AG09309 (cell line): ENCODE results near the gene MEGF6.

Source experiments
- DNase-seq: peaks from one replicate; pipeline ENCODE4 v3.0.0-alpha.2; 2010; ENCODE audit warnings: low read depth
- H3K4me3 ChIP-seq: 2 replicates; pipeline ENCODE4 v1.5.1; 2011; ENCODE audit warnings: mild to moderate bottlenecking, low read depth, low read length, moderate library complexity; ENCODE audit not compliant: control insufficient read depth
- TF ChIP-seq, protein P1 (sequence below): IDR thresholded peaks from 2 replicates; pipeline ENCODE4 v1.5.1; 2011; ENCODE audit warnings: mild to moderate bottlenecking, low read depth, low read length, inconsistent platforms; ENCODE audit not compliant: insufficient read depth, control insufficient read depth; ENCODE audit errors: missing control alignments

MEGF6 gene

DNA sequence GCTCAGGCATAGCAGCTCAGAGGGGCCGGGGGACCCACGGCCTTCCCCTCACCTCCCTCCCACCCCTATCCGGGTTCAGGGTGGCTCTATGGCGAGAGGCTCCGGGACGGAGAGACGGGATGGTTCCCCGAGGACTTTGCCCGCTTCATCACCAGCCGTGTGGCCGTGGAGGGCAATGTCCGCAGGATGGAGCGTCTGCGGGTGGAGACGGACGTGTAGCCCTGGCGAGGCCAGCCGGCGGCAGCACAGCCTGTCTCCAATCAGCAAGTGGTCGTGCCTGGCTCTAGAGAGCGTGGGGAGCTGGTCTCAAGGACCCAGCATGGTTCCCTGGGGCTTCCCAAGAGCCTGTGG, 131.0 kb downstream of the MEGF6 start:
- TF ChIP-seq, protein P1, sequence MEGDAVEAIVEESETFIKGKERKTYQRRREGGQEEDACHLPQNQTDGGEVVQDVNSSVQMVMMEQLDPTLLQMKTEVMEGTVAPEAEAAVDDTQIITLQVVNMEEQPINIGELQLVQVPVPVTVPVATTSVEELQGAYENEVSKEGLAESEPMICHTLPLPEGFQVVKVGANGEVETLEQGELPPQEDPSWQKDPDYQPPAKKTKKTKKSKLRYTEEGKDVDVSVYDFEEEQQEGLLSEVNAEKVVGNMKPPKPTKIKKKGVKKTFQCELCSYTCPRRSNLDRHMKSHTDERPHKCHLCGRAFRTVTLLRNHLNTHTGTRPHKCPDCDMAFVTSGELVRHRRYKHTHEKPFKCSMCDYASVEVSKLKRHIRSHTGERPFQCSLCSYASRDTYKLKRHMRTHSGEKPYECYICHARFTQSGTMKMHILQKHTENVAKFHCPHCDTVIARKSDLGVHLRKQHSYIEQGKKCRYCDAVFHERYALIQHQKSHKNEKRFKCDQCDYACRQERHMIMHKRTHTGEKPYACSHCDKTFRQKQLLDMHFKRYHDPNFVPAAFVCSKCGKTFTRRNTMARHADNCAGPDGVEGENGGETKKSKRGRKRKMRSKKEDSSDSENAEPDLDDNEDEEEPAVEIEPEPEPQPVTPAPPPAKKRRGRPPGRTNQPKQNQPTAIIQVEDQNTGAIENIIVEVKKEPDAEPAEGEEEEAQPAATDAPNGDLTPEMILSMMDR = no peak
- no peak overlapping the region for H3K4me3 ChIP-seq
- no peak for DNase-seq

- no peak for DNase-seq
- H3K4me3 ChIP-seq = no peak overlapping the region
- TF ChIP-seq, protein P1 = no peak
These were observed 131.6 kb downstream of the MEGF6 start for GRCh38 chr1:3479511-3480368.

DNA sequence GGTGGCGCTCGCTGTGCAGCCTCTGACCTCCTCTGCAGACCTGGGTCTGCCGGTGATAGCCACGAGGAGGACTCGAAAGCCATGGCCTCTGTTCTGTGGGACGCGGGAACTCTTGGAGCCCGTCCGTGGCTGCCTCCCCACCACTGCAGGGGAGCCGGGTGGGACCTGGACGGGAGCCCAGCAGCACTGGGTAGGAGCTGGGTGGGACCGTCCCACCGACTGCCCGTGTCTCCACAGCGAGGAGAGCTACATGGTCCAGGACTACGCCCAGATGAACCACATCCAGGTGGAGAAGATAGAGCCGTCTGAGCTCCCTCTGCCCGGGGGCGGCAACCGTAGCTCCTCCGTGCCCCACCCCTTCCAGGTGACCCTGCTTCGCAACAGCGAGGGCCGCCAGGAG, 133.1 kb downstream of the MEGF6 start:
- no peak for DNase-seq
- H3K4me3 ChIP-seq = no peak overlapping the region
- TF ChIP-seq, protein P1 = no peak

DNA sequence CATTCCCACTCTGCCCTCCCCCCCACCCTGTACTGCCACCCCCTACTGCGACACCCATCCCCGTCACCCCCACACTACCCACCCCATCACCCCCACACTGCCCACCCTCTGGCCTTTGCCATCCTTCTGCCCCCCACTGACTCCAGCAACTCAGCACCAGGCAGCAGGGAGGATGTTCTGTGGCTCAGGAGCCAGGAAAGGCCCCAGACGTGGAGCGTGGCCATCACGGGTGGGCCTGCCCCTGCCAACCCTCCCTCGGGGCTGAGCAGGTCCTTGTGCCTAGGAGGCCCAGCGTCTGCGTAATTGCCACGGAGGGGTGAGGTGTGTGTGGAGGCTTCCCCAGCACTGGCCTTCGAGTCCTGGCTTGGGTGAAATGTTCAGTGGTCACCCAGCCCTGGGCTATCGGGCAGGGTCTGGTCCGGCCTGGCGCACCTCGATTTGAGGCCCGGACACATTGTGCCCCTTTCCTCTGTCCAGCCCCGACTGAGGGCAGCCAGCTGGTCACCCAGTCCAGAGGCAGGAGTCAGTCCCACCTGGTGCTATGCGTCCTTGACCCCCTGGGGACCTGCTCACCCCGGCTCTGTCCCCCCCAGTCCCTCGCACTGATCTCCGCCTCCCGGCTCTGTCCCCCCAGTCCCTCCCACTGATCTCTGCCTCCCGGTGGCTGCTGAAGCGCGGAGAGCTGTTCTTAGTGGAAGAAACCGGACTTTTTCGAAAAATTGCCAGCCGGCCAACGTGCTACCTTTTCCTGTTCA, 133.9 kb downstream of the MEGF6 start:
- TF ChIP-seq, protein P1 = no peak
- DNase-seq = no peak
- no peak overlapping the region for H3K4me3 ChIP-seq

DNA sequence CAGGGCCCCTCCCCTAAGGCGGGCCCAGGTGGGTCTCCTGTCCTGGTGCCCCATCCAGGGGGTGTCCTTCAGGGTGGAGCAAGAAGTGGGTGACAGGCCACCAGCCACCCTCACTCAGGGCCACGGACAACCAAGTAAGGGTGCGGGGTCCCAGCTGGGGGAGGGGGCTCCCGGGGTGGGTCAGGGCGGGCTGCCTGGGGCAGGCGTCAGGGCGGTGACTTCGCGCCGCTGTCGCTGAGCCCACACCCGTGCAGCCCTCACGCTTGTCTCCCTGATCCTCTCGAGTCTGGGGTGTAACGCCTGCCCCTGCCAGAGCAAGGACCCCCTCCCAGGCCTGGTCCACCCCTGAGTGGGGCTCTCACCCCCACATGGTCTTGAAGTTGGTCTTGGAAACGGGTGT, 134.6 kb downstream of the MEGF6 start:
- no peak overlapping the region for H3K4me3 ChIP-seq
- DNase-seq = no peak
- TF ChIP-seq, protein P1 = no peak

DNA sequence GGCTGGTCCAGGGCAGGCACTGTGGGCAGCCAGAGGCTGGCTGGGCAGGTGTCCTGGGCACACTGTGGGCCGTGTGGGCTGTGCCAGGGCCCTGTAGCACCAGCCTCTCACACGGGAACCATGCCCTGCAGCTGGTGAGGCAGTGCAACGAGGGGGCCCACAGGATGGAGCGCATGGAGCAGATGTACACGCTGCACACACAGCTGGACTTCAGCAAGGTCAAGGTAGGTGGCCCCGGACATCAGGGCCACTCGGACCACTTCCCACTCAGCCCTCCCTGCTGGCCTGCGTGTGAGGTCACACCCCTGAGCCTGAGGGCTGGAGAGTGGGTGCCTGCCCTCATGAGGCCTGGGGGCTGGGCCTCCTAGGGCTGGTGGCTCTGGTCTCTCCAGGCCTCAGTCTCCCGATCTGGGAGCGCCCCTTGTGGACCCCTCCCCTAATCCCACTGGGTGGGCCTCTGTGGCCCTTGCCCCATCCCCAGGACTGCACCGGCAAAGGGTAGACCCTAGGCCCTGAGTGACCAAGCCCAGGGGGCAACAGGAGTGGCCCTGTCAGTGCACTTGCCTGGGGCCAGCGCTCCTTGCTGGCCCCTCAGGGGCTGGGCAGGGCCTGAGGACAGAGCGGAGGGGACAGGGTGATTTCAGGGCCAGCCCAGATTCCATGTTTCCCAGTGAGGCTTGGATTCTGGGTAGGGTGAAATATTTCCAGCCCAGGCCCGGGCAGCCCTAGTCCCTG, 135.3 kb downstream of the MEGF6 start:
- no peak overlapping the region for H3K4me3 ChIP-seq
- TF ChIP-seq, protein P1 = no peak
- DNase-seq = no peak
